Karpas-422 (cell line): ENCODE data around the gene CHRNA4. TPM values are rescaled to one million over a fixed set of nuclear protein-coding genes. Genes with fewer than 3 reads are reported as not detected.

ENCODE experiments used
- DNase-seq: peaks from one replicate; pipeline ENCODE4 v3.0.0-alpha.2; 2015
- H2AFZ ChIP-seq: fragments of 200-600 bp; sonication (generic); 2 replicates; pipeline ENCODE4 v1.6.1; 2014; ENCODE audit warnings: antibody characterized with exemption, low read length, mixed read lengths
- H3K27ac ChIP-seq: fragments of 200-600 bp; sonication (generic); 2 replicates; pipeline ENCODE4 v1.5.1; 2014; ENCODE audit warnings: mild to moderate bottlenecking, low read length, moderate library complexity
- H3K27me3 ChIP-seq: fragments of 200-600 bp; sonication (generic); 2 replicates; pipeline ENCODE4 v1.6.1; 2014; ENCODE audit warnings: low read length, mixed read lengths
- H3K36me3 ChIP-seq: fragments of 200-600 bp; sonication (generic); 2 replicates; pipeline ENCODE4 v1.6.1; 2014; ENCODE audit warnings: low read length, mixed read lengths; ENCODE audit not compliant: insufficient read depth
- H3K4me1 ChIP-seq: fragments of 200-600 bp; sonication (generic); 2 replicates; pipeline ENCODE4 v1.6.1; 2014; ENCODE audit warnings: mild to moderate bottlenecking, low read length, mixed read lengths
- H3K4me2 ChIP-seq: fragments of 200-600 bp; sonication (generic); 2 replicates; pipeline ENCODE4 v1.6.1; 2014; ENCODE audit warnings: low read length, low read depth, mild to moderate bottlenecking; ENCODE audit not compliant: poor library complexity, severe bottlenecking
- H3K4me3 ChIP-seq: fragments of 200-600 bp; sonication (generic); 2 replicates; pipeline ENCODE4 v1.5.1; 2014; ENCODE audit warnings: mild to moderate bottlenecking, antibody characterized with exemption, low read length, mixed read lengths
- H3K79me2 ChIP-seq: fragments of 200-600 bp; sonication (generic); 2 replicates; pipeline ENCODE4 v1.6.1; 2014; ENCODE audit warnings: mild to moderate bottlenecking, low read length, mixed read lengths
- H3K9ac ChIP-seq: fragments of 200-600 bp; sonication (generic); 2 replicates; pipeline ENCODE4 v1.6.0; 2014; ENCODE audit warnings: low read length
- H3K9me2 ChIP-seq: fragments of 200-600 bp; sonication (generic), shearing (Covaris generic); replicated peaks from 2 replicates; pipeline ENCODE4 v1.6.0; 2014; ENCODE audit warnings: mild to moderate bottlenecking, low read length, moderate library complexity; ENCODE audit not compliant: insufficient read depth
- H3K9me3 ChIP-seq: fragments of 300-700, 200-600 bp; sonication (generic); 2 replicates; pipeline ENCODE4 v1.6.1; 2014; ENCODE audit warnings: low read length, mixed read lengths
- H4K20me1 ChIP-seq: fragments of 200-600 bp; sonication (generic); 2 replicates; pipeline ENCODE4 v1.6.1; 2014; ENCODE audit warnings: mild to moderate bottlenecking, antibody characterized with exemption, low read length, low read depth; ENCODE audit not compliant: insufficient read depth
- total RNA-seq: library from RNA; depleted of rRNA; stranded (reverse); fragments of >200 nt; shearing (Covaris generic); gene quantifications from 2 replicates; pipeline ENCODE4 v1.2.3, GENCODE V29; 2014; ENCODE audit warnings: low replicate concordance

The CHRNA4 gene
- total RNA-seq, 1 experiment from 2014 or later, result not detected

DNA sequence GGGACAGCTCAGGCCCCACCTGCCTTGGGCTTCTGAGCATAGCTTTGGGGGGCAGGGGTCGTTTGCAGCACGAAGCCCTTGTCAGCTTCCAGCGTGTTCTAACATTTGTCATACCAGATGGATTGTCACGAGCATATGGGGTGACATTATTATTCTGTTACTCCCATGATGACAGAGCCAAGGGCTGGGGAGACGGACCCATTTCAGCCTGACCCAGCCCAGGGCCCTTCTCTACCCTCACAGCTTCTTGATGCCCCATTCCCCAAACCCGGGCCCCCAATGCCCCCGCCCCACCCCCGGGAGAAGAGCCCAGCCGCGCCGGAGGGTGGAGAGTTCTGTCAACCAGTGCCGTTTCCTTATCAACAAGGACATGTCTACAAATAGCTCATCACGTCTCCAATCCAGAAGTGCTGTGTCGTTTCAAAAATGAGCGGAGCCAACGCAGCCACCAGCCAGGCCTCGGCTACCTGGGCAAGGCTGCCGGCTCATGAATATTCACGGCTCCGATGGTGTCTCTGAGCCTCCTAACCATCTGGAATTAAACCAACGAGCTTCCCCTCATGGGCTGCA is 9.6 kb upstream of the CHRNA4 start:
- Histone ChIP-seq H3K9me2 (no peaks in the 10 kb centered on the region), H3K36me3 (no peaks in the 10 kb centered on the region), H2AFZ (no peak overlapping the region), H3K27me3 (no peaks in the 10 kb centered on the region), H4K20me1 (no peaks in the 10 kb centered on the region), H3K4me3 (no peak overlapping the region), H3K9ac (no peak overlapping the region), H3K79me2 (no peaks in the 10 kb centered on the region), H3K4me2 (no peak overlapping the region), H3K27ac (no peak overlapping the region), H3K9me3 (no peaks in the 10 kb centered on the region), H3K4me1 (no peaks in the 10 kb centered on the region)
- no peak for DNase-seq

DNA sequence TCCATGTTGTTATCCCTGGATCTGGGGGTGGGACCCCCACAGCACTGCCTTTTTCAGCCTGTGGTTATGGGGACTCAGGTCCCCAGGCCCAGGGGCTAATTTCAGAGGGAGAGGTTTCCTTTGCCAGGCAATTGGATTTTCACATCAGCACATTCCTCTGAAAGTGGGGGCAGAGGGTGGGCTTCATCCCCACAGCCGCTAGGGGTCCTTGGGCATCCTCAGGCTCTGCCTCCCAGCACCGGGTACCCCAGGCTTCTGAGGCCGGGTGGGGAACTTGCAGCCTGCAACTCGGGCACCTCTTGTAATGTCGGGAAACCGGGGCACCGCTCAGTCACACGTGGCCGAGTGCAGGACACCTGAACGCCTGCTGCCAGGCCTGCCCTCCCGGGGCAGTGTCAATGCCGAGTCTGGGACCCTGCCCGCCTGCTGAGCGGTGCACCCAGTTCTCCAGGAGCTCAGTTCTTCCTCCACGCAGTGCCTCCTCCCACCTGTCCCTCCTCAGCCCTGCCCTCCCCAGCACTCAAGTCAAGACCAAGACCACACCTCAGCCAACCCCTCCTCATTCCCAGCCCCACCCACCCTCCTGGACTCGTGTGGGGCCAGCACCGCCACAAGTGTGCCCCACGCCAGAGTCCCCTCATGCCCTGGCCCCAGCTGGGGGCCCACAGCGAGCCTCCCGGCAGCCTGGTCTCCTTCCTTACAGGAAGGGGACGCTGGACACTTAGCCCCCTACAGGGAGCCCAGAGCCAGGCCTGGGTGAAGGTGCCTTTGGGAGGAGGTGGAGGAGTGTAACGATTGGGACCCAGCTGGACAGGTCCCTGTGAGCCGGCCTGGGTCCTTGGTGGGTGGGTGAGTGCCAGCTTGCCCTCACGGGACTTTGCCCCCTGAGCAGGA is 8.8 kb upstream of the CHRNA4 start:
- no peaks in the 10 kb centered on the region for H3K9me2 ChIP-seq
- H3K27me3 ChIP-seq, result no peaks in the 10 kb centered on the region
- no peak for DNase-seq
- H3K27ac ChIP-seq, result no peak overlapping the region
- H3K36me3 ChIP-seq, result no peaks in the 10 kb centered on the region
- H4K20me1 ChIP-seq, result no peaks in the 10 kb centered on the region
- H3K79me2 ChIP-seq, result no peaks in the 10 kb centered on the region
- H3K9ac ChIP-seq, result no peak overlapping the region
- H3K9me3 ChIP-seq, result no peaks in the 10 kb centered on the region
- no peak overlapping the region for H2AFZ ChIP-seq
- H3K4me2 ChIP-seq, result no peak overlapping the region
- no peaks in the 10 kb centered on the region for H3K4me1 ChIP-seq
- no peak overlapping the region for H3K4me3 ChIP-seq

DNA sequence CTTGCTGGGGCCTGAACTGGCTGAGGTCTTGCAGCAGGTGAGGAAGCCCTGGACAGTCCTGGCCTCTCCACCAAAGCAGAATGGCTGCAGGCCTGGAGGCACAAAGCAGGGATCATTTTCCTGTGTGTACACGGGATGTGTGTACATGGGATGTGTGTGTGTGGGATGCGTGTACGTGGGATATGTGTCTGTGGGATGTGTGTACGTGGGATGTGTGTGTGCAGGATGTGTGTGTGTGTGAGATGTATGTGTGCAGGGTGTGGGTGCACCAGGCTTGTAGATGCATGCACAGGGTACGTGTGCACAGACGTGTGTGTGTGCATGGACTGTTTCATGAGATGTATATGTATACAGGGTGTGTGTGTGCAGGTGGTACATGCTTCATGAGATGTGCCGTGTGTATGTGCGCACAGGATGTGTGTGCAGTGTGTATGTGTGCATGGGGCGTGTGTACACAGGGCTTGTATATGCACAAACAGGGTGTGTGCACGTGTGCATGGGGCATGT is 7.9 kb upstream of the CHRNA4 start:
- no peak for DNase-seq
- Histone ChIP-seq H3K4me3 (no peak overlapping the region), H3K27ac (no peak overlapping the region), H3K79me2 (no peaks in the 10 kb centered on the region), H2AFZ (no peak overlapping the region), H3K36me3 (no peaks in the 10 kb centered on the region), H3K4me2 (no peak overlapping the region), H3K9me3 (no peaks in the 10 kb centered on the region), H3K9ac (no peak overlapping the region), H3K4me1 (no peaks in the 10 kb centered on the region), H3K27me3 (no peaks in the 10 kb centered on the region), H3K9me2 (no peaks in the 10 kb centered on the region), H4K20me1 (no peaks in the 10 kb centered on the region)

DNA sequence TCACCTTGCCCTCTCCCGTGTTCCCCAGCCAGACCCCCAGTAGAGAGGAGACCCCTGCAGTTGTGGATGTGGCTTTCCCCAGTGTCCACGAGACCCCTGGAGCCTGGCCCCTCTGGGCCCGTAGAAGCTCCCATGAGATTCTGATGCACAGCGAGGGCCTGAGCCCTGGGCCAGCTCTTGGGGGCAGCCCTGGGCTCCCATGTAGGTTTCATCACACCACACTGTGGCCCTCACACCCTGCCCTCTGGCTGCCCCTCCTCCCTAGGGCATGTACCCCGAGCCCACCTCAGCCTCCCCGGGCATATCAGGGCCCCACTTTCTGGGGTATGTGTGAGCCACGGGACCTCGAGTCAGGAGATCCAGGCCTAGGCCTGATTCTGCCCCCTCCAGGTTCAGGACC is 7.0 kb upstream of the CHRNA4 start:
- no peaks in the 10 kb centered on the region for H3K36me3 ChIP-seq
- no peak overlapping the region for H3K9ac ChIP-seq
- DNase-seq, result no peak
- no peak overlapping the region for H3K27ac ChIP-seq
- no peak overlapping the region for H3K4me2 ChIP-seq
- H3K9me2 ChIP-seq, result no peaks in the 10 kb centered on the region
- no peaks in the 10 kb centered on the region for H3K79me2 ChIP-seq
- H4K20me1 ChIP-seq, result no peaks in the 10 kb centered on the region
- no peaks in the 10 kb centered on the region for H3K4me1 ChIP-seq
- H2AFZ ChIP-seq, result no peak overlapping the region
- no peak overlapping the region for H3K4me3 ChIP-seq
- no peaks in the 10 kb centered on the region for H3K9me3 ChIP-seq
- no peaks in the 10 kb centered on the region for H3K27me3 ChIP-seq

DNA sequence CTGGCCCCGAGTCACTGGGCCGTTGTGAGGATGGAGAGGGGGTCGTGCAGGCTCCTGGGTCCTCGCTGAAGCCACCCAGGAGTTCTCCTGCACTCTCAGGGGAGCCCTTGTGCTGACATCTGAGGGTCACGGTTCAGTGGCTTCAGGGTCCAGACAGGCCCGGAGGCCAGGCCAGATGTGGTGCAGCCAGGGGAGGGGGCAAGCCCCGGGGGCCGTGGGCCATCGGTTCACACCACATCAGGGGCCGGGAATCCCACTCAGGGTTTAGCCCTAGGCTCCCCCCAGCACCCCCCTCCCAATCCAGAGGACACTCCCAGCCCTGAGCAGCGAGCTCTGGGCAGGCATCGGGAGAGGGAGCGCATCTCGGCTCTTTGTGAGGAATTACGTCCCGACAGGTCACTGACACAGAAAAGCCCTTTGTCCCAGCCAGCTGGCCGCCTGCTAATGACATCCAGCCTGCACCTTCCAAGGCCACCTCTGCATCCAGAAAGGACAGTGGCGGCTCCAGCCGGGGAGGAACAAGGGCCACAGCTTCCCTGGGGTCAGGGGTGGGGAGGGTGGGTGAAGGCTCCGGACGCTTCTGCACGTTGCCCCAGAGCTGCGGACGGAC is 6.4 kb upstream of the CHRNA4 start:
- Histone ChIP-seq H3K9me3 (no peaks in the 10 kb centered on the region), H3K4me3 (no peak overlapping the region), H3K27ac (no peak overlapping the region), H3K36me3 (no peaks in the 10 kb centered on the region), H4K20me1 (no peaks in the 10 kb centered on the region), H3K9ac (no peak overlapping the region), H2AFZ (no peak overlapping the region), H3K79me2 (no peaks in the 10 kb centered on the region), H3K4me2 (no peak overlapping the region), H3K4me1 (no peaks in the 10 kb centered on the region), H3K9me2 (no peaks in the 10 kb centered on the region), H3K27me3 (no peaks in the 10 kb centered on the region)
- DNase-seq, result no peak

DNA sequence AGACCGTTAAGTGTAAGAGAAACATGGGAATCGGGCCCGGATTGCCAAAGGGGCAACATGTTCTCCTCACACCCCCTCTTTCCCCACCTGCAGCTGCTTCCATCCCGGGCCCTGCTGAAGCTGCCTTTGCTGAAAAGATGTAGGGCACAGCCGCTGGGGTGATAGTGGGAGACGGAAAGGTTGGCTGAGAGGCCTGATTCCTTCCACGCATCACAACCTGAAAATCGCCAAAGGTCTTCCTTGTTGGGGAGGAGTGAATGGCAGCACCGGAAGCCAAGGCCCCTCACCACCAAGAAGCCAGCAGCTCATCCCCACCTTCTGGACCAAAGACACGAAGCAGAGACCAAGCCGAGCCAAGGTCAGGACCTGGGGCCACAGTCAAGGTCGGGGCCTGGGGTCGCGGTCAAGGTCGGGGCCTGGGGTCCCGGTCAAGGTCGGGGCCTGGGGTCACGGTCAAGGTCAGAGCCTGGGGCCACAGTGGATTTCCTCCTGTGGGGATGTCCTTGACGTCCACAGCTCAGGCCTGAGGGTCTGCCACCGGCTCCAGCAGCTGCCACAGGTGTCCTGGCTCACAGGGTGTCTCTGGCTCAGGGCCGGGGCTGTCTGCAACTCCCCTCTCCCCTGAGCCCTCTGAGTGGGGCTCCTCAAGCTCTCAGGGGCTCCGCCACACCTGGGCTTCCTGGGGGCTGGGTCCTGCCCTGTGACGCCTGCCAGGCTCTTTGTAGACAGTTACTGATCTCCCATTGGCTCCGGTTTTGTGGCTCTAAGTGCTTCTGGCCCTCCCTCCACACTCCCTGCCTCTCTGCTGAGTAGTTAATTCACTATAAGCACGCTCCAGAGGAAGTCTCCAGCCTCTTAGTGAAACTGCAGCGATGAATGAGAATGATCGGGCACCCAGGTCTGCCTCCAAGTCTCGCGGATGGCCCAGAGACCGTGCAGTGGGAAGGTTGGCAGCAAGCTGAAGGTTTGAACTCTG is 5.5 kb upstream of the CHRNA4 start:
- Histone ChIP-seq H2AFZ (no peak overlapping the region), H3K27ac (no peak overlapping the region), H3K9ac (no peak overlapping the region), H3K79me2 (no peaks in the 10 kb centered on the region), H3K36me3 (no peaks in the 10 kb centered on the region), H3K9me3 (no peaks in the 10 kb centered on the region), H3K4me3 (no peak overlapping the region), H3K4me1 (no peaks in the 10 kb centered on the region), H3K9me2 (no peaks in the 10 kb centered on the region), H4K20me1 (no peaks in the 10 kb centered on the region), H3K27me3 (no peaks in the 10 kb centered on the region), H3K4me2 (no peak overlapping the region)
- DNase-seq, result no peak

DNA sequence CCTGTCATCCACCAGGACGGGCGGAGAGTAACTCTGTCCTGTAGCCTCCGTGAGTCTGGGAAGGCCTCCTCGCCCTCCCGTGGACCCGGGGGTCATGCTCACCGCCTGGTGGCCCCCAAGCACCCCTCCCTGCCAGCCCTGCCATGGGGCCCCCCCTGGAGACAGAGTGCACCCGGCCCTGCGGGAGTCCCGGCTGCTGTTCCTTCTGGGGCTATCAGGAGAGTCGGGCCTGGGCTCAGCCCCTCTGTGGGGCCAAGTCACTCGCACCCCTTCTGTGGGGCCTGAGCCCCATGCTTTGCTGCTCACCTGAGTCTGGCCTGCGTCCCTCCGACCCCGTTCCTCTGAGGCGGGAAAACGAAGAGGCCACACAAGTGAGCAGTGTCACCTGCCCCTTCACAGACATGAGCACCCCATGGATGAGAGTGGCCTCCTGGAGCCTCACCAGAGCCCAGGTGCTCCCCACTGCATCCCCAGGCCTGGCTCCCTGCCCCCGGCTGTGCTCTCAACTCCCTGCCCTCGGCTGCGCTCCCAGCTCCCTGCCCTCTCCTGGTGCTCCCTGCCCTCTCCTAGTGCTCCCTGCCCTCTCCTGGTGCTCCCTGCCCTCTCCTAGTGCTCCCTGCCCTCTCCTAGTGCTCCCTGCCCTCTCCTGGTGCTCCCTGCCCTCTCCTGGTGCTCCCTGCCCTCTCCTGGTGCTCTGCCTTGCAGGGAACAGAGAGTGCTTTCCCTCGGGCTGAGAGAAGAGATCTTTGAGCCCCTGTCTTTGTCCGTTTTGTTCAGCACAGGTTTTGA is 4.6 kb upstream of the CHRNA4 start:
- no peak overlapping the region for H3K4me3 ChIP-seq
- H3K9me2 ChIP-seq, result no peaks in the 10 kb centered on the region
- no peak overlapping the region for H3K27ac ChIP-seq
- no peak for DNase-seq
- no peak overlapping the region for H3K4me2 ChIP-seq
- H3K9ac ChIP-seq, result no peak overlapping the region
- no peaks in the 10 kb centered on the region for H3K79me2 ChIP-seq
- H4K20me1 ChIP-seq, result no peaks in the 10 kb centered on the region
- no peaks in the 10 kb centered on the region for H3K36me3 ChIP-seq
- H3K9me3 ChIP-seq, result no peaks in the 10 kb centered on the region
- H2AFZ ChIP-seq, result no peak overlapping the region
- H3K4me1 ChIP-seq, result no peaks in the 10 kb centered on the region
- no peaks in the 10 kb centered on the region for H3K27me3 ChIP-seq
